ENCODE data around the gene UGT1A8.
"Not testable (repeated sequence)": the region's sequence is repeated elsewhere in the genome, so short reads cannot be mapped to it uniquely, and the experiment has no call there.

DNA sequence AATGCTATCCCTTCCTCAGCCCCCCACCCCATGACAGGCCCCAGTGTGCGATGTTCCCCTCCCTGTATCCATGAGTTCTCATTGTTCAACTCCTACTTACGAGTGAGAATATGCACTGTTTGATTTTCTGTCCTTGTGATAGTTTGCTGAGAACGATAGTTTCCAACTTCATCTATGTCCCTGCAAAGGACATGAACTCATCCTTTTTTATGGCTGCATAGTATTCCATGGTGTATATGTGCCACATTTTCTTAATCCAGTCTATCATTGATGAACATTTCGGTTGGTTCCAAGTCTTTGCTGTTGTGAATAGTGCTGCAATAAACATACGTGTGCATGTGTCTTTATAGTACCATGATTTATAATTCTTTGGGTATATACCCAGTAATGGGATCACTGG, 4.4 kb downstream of the UGT1A8 start:
- TF ChIP-seq, protein P1, sequence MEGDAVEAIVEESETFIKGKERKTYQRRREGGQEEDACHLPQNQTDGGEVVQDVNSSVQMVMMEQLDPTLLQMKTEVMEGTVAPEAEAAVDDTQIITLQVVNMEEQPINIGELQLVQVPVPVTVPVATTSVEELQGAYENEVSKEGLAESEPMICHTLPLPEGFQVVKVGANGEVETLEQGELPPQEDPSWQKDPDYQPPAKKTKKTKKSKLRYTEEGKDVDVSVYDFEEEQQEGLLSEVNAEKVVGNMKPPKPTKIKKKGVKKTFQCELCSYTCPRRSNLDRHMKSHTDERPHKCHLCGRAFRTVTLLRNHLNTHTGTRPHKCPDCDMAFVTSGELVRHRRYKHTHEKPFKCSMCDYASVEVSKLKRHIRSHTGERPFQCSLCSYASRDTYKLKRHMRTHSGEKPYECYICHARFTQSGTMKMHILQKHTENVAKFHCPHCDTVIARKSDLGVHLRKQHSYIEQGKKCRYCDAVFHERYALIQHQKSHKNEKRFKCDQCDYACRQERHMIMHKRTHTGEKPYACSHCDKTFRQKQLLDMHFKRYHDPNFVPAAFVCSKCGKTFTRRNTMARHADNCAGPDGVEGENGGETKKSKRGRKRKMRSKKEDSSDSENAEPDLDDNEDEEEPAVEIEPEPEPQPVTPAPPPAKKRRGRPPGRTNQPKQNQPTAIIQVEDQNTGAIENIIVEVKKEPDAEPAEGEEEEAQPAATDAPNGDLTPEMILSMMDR (IDR thresholded peaks at IDR 0.05): not testable (repeated sequence)
- TF ChIP-seq POLR2A (IDR thresholded peaks at IDR 0.05): not testable (repeated sequence)

Data from heart left ventricle (tissue), 13 donors.